T-helper 9 cell (primary cell): ENCODE measurements around the gene ENTPD3.
"Not testable (repeated sequence)": the region's sequence is repeated elsewhere in the genome, so short reads cannot be mapped to it uniquely, and the experiment has no call there.

ENCODE experiments used
- DNase-seq: peaks from one replicate; pipeline ENCODE4 v3.0.0-alpha.2; 2020

ENTPD3 gene

DNA sequence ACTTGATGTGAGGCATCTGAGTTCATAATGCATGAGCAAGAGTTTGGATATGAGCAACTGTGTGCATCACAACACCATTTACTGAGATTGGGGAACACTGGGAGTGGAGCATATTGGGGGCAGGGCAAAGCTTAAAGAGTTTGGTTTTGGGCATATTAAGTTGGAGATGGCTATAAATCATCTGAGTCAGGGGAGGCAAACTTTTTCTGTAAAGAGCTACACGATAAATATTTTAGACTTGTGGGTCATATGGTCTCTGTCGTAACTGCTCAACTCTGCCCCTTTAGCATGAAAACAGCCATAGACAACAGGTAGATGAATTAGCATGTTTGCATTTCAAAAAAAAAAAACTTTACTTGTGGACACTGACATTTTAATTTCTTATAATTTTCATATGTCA is 20.0 kb downstream of the ENTPD3 start:
- no peak for DNase-seq

DNA sequence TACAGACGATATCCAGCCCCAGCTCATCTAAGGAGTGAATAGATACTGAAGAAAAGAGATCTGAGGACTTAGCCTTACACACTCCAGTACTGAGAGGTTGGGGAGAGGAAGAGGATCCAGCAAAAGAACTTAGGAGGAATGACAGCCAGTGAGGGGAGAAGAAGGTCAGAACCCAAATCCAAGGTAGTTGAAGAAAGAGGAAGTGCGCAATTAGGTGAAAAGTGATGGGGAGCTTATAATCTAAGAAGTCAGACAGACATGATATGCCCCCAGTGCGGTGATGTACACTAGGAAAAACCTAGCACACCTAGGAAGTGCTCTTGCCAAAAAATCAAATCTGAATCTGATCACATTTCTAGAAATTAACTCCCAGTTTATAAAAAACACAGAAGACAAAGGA is 20.6 kb downstream of the ENTPD3 start:
- DNase-seq = no peak

DNA sequence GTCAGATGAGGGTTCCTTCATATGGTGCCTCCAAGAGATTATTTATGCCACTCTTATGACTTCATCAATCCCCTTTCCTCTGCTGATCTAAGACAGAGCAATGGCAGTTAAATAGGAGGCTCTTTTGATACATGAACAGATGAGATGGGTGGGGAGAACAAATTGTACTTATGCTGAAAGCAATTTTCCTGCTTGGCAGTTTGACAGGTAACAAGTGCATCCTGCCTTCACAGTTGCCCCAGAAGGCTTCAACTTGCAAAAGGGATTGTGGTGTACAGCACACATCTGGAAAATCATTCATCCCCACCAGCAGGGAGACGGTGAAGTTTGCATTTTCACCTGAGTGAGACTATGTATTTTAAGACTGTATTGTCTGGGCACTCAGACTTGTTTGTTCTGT is 27.3 kb downstream of the ENTPD3 start:
- no peak for DNase-seq

DNA sequence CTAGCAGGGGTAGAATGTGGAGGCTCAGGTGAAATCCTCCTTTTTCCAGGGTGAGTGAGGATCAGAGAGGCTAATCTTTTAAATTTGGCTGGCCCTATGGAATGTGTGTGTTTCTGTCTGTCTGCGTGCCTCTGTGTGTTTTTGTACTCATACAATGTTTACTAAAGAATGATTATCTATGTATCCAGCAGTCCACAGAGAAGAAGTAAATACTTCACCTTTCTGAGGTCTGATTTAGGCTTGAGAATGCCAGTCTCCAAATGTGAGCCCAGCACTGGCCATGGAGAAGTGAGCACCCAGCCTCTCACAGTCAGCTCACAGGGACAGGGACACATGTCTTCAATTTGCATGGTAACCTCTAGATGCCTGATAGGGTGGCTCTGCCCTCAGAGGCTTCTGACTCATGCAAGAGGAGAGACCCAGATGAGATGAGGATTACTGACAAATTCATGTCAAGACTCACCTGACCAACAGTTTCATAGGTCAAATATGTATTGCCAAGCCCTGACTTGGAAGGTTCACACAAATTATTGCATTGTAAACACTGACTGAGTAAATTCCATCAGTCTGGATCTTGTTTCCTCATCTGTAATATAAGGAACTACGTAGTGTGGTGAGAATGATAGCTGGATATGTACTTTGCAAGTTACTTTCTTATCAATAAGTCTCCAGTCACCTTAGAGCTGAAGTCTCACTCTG is 31.0 kb downstream of the ENTPD3 start:
- no peak for DNase-seq

DNA sequence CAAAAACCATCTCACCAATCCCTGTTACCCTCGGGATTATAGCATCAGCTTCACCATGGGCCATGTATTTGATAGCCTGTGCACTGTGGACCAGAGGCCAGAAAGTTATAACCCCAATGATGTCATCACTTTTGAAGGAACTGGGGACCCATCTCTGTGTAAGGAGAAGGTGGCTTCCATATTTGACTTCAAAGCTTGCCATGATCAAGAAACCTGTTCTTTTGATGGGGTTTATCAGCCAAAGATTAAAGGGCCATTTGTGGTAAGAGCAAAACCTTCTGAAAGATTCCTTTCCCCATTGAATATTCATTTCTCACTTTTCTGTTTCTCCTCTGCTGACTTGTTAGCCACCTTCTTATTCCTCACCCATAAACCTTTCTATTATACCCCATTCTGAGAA is 35.9 kb downstream of the ENTPD3 start:
- DNase-seq = no peak

DNA sequence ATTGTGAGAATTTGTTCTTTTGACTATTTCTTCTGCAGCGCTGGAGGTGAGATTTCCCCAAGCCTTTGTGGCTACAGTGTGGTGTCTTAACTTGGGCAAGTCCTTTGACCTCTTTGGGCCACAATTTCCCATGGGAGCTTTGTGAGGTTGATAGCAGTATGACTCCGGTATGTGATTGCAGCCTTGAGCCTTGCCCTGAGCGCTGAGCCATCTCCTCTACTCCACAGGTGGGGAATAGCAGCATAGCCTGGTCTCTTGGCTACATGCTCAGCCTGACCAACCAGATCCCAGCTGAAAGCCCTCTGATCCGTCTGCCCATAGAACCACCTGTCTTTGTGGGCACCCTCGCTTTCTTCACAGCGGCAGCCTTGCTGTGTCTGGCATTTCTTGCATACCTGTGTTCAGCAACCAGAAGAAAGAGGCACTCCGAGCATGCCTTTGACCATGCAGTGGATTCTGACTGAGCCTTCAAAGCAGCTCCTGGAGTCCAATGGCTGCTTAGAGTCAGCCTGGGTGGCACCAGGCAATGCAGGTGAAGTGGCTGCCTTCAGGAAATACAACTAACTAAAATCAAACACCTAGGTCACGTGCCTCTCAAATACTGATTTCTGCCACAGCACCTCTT is 40.2 kb downstream of the ENTPD3 start:
- DNase-seq = no peak

GRCh38 chr3:40432793-40433192 is 45.8 kb downstream of the ENTPD3 start:
- no peak for DNase-seq

DNA sequence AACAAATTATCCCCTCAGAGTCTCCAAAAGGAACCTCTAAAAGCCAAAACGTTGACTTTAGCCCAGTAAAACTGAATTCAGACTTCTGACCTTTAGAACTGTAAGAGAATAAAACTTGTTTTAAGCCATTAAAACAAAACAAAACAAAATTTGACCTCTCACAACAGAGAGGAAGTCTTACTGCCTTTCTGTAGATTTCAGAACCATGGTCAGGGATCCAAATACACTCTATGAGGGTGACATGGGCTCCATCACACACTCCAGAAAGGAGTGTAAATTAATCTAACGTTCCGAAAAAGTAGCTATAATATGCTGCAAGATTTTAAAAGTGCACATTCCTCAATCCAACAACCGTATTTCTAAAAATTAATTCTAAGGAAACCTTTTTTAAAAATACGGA is 50.9 kb downstream of the ENTPD3 start:
- no peak for DNase-seq

DNA sequence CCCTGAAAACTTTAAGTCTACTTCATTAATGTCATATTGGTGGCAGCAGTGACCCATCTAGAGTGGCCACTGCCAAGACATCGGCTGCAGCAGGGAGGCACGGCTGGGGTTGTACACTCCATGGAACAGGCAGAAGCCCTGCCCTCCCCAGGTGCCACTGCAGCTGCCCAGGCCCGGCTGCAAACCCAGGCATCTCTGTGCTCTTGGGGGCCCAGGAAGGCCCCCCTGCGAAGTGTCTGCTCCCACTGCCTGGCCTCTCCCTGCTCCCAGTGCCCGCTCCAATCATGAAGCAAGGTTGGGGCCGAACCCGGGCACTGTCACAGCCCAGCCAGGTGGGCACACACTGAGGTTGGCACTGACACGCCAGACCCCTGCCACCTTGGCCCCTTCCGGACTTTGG is 58.1 kb downstream of the ENTPD3 start:
- no peak for DNase-seq

DNA sequence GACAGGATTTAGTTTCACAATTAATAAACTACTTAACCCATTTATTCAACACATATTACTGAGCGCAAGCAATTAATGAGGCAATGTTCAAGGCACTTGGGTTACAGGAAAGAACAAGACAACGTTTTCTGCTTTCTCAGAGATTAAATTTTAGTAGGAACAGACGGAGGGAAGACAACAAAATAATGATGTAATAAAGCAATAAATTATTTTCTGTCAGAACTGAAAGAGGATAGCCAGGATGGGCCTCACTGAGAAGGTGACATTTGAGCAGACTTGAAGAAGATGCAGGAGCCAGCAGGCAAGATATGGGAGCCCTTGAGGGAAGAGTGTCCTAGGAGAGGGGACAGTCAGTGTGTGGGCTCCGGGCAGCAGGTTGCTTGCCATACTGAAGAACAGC is 58.9 kb downstream of the ENTPD3 start:
- no peak for DNase-seq

DNA sequence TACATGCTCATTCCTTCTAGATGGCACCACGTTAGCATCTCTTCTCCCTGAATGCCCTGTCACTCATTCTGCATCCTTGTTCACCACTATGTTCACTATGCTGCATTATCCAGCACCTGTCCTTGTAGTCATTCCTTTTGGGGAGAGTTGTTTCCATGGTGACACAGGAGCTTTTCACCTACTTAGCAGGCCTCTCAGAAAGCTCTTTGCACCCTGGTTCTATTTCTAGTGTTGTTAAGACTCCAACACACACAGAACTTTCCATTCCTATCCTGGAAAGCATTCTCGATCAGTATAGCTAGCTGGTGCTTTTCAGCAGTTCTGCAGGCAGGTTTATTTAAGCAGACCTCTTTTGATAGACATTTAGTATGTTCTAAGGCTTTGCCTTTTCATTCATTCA is 63.5 kb downstream of the ENTPD3 start:
- no peak for DNase-seq

GRCh38 chr3:40451551-40451950 is 64.6 kb downstream of the ENTPD3 start:
- DNase-seq = no peak

GRCh38 chr3:40452057-40452456 is 65.1 kb downstream of the ENTPD3 start:
- no peak for DNase-seq

DNA sequence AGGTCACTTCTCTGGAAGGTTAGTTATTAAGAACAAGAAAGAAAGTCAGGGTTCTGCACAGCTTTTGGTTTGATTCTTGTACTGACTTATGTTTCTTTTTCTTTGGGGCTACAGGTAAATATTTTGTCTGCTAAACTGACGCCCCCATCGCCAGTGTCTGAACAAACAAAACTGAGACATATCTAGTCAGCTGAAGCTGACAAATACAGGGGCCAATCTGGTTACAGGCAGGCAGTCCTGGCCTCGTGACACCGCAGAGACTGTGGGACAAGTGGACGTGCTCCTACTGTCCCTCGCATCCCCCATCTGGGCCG is 65.5 kb downstream of the ENTPD3 start:
- no peak for DNase-seq

- DNase-seq = peak; percentile 89
Measured at GRCh38 chr3:40452876-40453730, 66.1 kb downstream of the ENTPD3 start.

DNA sequence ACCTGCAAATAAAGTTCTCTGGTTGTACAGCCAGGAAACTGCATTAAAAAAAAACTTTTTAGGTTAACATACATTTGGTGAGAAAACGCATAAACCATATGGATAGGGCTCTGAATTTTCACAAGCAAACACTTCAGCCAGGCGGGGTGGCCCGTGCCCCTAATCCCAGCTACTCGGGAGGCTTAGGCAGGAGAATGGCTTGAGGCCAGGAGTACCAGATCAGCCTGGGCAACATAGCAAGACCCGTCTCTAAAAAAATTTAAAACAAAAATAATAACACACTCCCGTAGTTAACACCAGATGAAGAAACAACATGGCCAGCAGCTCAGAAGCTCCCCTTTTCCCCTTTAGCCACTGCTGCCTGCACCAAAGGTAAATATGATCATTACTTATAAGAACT is 66.9 kb downstream of the ENTPD3 start:
- no peak for DNase-seq

GRCh38 chr3:40455328-40455727 is 68.3 kb downstream of the ENTPD3 start:
- no peak for DNase-seq

DNA sequence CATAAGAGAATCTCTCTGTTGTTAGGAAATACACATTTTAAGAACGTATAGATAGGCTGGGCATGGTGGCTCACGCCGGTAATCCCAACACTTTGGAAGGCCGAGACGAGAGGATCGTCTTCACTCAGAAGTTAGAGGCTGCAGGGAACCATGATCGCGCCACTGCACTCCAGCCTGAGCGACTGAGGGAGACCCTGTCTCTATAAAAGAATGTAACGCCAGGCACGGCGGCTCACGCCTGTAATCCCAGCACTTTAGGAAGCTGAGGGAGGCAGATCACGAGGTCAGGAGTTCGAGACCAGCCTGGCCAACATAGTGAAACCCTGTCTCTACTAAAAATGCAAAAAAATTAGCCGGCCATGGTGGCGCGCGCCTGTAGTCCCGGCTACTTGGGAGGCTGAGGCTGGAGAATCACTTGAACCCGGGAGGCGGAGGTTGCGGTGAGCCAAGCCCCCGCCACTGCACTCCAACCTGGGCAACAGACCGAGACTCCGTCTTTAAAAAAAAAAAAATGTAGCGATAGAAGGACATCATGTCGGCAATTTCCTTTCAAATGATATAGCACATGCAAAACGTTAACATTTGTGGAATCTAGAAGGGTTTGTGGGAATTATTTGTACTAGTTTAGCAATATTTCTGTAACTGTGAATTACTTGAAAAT is 69.4 kb downstream of the ENTPD3 start:
- DNase-seq = no peak

GRCh38 chr3:40456940-40457823 is 70.2 kb downstream of the ENTPD3 start, which contains the start of gene RPL14:
Gene RPL14 (plus strand): TSS chr3:40457339. CDS start chr3:40457472, 133 bp downstream.
- peak; percentile 90 for DNase-seq

DNA sequence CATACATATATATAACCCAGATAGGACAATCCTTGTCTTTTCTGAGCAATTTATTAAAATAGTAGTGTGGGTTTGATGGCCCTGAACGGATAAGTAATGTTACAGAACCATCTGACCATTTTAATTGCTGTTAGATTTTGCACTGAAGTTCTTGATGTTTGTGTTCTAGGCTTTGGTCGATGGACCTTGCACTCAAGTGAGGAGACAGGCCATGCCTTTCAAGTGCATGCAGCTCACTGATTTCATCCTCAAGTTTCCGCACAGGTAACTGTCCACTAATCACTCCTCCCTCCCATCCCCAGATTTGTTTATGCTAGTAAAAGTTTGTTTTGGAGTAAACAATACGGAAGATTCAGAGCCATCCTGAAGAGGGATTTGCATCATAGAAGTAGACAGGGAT is 71.5 kb downstream of the ENTPD3 start:
- DNase-seq = no peak

GRCh38 chr3:40460481-40460880 is 73.5 kb downstream of the ENTPD3 start:
- DNase-seq = not testable (repeated sequence)

DNA sequence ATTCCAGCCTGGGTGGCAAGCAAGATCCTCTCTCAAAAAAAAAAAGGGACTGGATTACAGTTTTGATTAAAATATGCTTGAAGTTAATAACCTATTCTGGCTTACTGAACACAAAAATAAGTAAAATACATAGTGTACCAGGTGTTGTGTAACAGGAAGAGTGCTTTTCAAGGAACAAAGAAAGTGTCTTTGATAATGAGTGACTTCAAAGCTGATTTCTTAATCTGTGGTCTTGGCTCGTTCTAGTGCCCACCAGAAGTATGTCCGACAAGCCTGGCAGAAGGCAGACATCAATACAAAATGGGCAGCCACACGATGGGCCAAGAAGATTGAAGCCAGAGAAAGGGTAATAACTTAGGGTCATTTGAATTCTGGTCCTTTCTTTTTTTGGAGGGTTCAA is 74.2 kb downstream of the ENTPD3 start:
- no peak for DNase-seq
